Astrocyte of the spinal cord (primary cell): ENCODE data around the gene CDHR2.
A peak's percentile ranks its signal among the peaks of the same experiment; 100 is the strongest.

Experiments used
- DNase-seq: peaks from one replicate; pipeline ENCODE4 v3.0.0; 2011; ENCODE audit warnings: low read depth, low spot score
- H3K4me3 ChIP-seq: 2 replicates; pipeline ENCODE4 v1.5.1; 2011; ENCODE audit warnings: low read depth, mild to moderate bottlenecking, low read length, moderate library complexity
- in situ Hi-C: cut with HindIII; loops from 2 replicates; pipeline ENCODE4 v1.10.0; 2017; ENCODE audit warnings: low sequenced_read_pairs
- TF ChIP-seq, protein P1 (sequence below): IDR thresholded peaks from 2 replicates; pipeline ENCODE4 v1.5.1; 2012; ENCODE audit warnings: low read depth, mild to moderate bottlenecking, low read length, inconsistent platforms

CDHR2 gene

DNA sequence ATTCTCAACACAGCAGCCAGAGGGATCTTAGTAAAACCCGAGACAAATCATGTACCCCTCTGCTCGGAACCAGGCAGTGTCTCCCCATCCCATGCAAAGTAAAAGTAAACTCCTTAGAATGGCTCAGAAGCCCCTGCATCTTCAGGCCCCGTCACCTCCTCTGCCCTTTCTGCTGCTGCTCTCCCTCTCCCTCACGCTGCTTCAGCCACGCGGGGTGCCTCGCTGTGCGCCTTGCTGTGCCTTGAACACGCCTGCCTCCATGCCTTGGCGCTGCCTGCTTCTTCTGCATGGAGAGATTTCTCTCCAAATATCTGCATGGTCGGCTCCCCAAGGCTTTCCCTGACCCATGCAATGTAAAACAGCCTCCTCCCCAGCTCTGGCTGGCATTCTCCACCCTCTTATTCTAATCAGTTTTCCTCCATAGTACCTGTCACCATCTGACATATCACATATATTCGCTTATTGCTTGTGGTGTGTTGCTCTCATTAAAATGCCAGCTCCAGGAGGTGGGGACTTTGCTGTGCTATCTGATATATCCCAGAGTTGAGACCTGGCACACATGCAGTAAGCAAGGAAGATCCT, 52.9 kb downstream of the CDHR2 start:
- H3K4me3 ChIP-seq: no peak overlapping the region
- TF ChIP-seq, protein P1, sequence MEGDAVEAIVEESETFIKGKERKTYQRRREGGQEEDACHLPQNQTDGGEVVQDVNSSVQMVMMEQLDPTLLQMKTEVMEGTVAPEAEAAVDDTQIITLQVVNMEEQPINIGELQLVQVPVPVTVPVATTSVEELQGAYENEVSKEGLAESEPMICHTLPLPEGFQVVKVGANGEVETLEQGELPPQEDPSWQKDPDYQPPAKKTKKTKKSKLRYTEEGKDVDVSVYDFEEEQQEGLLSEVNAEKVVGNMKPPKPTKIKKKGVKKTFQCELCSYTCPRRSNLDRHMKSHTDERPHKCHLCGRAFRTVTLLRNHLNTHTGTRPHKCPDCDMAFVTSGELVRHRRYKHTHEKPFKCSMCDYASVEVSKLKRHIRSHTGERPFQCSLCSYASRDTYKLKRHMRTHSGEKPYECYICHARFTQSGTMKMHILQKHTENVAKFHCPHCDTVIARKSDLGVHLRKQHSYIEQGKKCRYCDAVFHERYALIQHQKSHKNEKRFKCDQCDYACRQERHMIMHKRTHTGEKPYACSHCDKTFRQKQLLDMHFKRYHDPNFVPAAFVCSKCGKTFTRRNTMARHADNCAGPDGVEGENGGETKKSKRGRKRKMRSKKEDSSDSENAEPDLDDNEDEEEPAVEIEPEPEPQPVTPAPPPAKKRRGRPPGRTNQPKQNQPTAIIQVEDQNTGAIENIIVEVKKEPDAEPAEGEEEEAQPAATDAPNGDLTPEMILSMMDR: no peak
- no peak for DNase-seq
- in situ Hi-C loops: no loop called here

DNA sequence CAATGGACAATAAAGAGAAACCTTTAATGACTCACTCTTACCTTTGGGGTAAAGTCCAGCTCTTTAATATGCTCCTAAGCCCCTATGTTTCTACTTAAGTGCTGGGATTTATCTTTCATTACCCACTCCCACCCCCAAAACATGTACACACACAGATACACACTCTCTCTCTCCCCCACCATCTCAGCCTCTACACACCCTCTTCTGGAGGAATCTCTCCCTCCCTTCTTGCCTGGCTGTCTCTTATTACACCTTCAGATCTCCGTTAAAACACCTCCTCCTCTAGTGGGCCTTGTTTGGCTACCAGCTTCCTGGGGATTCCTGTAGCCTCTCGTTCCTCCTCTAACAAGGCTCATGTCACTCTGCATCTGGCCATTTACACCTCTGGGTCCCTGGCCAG, 53.9 kb downstream of the CDHR2 start:
- in situ Hi-C loops: no loop called here
- DNase-seq: no peak
- TF ChIP-seq, protein P1: no peak

DNA sequence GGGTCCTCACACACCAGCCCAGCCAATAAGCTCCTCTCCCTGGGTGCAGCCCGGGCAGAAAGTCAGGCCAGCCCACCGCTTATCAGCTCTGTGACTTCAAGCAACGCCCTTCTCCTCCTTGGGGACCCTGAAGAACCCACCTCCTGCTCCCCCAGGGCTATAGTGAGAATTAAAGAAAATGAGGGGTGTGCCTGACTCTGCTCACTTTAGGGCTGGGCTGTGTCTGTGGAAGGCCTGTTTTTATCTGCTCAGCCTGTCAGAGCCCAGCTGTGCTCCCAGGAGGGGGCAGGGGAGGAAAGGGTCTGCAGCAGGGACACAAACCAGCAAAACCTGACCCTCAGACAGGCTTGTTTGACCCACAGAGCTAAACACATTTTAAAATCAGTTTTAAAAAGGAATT, 56.9 kb downstream of the CDHR2 start:
- no peak for DNase-seq
- H3K4me3 ChIP-seq: no peak overlapping the region
- TF ChIP-seq, protein P1: no peak
- in situ Hi-C loops: no loop called here

More for the DNA sequence above, 53.9 kb downstream of the CDHR2 start:
- no peak overlapping the region for H3K4me3 ChIP-seq

DNA sequence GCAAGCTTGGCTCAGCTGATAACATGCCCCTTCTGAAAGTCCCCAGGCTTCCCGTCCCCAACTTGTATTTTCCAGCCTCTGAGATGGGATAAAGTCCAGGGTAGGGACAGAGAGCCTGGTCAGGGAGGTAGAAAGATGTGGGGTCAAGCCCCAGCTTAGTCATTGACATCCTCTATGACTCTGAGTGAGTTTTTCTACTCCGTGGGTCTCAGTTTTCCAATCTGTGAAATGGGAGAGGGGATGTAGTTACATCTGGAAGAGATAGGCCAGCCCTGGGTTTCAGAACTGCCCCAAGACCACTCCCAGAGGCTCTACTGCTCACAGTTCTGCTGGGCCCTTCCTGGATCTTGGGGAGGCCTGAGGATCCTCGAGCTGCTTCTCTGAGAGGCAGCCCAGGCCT, 57.7 kb downstream of the CDHR2 start:
- in situ Hi-C loops: no loop called here
- no peak for DNase-seq
- TF ChIP-seq, protein P1: no peak
- no peak overlapping the region for H3K4me3 ChIP-seq

DNA sequence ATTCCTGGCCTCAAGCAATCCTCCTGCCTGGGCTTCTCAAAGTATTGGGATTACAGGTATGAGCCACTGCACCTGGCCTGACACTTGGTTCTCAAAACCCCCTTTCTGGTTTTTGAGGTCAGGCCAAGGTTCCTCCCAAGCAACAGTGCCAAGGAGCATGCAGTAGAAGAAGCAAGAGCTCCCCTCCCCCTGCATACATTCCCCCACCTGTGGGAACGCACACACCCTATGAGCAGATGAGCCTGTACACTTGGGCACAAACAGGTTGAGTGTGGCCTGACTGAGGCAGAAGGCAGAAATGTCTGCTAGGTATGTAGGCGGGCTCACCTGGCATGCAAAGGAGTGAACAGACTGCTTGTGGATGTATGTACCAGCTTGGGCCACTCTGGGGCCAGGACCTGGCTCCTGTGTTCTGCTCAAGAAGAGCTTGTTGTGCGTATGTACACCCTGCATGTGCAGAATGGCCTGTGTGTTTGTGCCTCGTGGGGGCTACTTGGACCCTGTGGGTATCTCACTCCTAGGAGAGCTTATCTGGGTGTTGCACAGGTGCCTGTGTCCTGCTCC, 59.1 kb downstream of the CDHR2 start:
- TF ChIP-seq, protein P1: no peak
- no peak overlapping the region for H3K4me3 ChIP-seq
- no peak for DNase-seq
- in situ Hi-C loops: no loop called here

DNA sequence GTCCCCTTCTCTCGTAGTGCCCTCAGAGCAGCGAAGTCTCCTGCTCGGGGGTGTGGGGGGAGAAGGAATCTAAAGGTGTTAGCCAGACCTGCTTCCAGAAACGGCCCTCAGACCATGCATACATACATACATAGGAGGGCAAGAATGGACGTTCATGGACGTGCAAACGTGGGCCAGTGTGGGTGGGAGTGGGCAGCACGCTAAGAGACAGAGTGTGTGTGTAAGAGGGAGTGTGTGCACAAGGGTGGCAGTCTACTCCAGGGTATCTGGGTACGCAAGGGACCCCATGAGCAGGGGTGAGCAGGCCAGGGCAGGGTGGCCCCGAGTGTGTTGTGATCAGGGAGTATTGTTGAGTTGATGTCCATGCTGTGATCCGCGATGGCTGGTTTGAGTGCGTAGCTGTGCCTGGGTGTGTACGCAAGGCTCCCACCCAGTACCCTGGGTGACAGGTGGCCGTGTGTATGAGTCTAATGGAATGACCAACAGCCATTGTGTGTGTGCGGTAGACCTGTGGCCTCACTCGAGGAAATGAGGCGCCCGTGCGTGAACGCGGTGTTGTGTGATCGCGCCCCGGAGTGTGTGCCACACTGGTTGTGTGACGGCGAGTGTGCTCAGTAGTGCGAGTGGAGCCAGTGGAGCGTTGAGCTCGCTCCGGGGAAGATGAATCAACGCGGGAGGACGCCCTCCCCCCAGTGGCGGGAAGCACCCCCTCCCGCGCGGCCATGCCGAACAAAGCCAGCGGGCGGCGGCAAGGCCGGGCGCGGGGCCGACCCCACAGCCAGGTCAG, 60.0 kb downstream of the CDHR2 start:
- in situ Hi-C loops: no loop called here
- TF ChIP-seq, protein P1: no peak
- no peak for DNase-seq
- peak overlapping the region; percentile 45 for H3K4me3 ChIP-seq
